Ecto neural progenitor cell (in vitro differentiated cells): Measurements from ENCODE around the gene CFP.
"Not testable (repeated sequence)": the region's sequence is repeated elsewhere in the genome, so short reads cannot be mapped to it uniquely, and the experiment has no call there.

Experiments used
- DNase-seq: peaks from one replicate; pipeline ENCODE4 v3.0.0-alpha.2; 2018; ENCODE audit warnings: low spot score

CFP gene

DNA sequence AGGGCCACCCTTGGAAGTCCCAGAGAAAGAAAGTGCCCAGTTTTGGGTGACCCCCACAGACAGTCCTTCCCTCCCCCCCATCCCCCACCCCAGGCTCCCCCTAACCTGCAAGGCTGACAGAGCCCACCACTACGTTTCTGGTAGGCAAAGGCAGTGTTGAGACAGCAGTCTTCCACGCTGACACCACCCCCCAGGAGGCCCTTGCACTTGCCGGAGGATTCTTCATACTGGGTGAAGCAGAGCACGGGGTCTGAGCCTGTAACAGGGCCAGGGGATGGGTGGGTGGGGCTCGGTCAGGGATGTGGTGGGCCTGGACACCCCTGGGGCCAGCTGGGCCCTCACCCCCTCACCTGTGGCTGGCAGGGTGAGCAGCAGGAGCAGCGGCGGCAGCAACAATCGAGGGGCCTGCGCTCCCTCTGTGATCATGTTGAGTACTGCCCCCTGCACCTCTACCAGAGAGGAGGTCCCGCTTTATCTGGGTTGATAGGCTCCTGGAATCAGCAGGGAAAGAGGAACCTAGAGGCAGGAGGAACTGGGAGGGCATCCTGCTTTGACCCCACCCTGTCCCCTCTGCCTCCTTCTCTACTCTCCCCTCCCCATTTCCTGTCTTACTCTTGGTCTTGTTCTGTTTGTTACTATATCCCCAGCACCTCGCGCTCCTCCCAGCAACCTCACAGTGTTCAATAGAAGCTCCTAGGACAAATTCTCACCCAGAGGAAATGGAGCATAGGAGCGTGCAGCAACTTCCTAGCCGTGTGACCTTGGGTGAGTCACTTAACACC is at the start of gene CFP:
Gene CFP, minus strand, starts transcription at position 512 of the 782 bp plus-strand sequence. Its CDS starts 86 bp downstream, at position 426.
- DNase-seq = no peak

DNA sequence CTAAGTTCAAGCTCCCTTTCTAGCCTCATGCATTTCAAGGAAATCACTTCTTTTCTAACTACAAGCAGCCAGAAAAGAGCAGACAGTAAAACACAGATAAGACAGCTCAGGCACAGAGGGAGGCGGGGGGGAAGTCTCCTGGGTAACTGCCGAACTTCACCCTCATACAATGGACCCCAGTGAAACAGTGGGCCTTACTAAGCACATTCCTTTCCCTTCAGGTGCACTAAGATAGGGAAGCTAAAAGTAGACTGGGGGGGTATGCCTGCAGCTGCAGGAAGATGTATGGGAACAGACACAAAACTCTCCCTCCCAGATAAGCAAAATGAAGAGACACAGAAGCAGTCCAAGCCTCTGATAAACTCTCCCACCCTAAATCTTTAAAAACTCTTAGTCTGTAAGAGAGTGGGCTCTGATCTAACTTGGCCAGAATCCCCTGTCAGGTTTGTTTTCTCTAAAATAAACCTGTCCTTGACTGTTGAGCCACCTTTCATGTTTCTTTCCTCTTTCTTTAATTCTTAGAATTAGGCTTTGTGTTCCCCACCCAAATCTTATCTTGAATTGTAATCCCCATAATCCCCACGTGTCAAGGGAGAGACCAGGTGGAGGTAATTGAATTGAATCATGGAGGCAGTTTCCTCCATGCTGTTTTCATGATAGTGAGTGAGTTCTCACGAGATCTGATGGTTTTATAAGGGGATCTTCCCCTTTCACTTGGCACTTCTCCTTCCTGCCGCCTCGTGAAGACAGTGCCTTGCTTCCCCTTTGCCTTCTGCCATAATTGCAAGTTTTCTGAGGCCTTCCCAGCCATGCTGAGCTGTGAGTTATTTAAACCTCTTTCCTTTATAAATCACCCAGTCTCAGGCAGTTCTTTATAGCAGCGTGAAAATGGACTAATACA is 46.5 kb upstream of the CFP start:
- not testable (repeated sequence) for DNase-seq

DNA sequence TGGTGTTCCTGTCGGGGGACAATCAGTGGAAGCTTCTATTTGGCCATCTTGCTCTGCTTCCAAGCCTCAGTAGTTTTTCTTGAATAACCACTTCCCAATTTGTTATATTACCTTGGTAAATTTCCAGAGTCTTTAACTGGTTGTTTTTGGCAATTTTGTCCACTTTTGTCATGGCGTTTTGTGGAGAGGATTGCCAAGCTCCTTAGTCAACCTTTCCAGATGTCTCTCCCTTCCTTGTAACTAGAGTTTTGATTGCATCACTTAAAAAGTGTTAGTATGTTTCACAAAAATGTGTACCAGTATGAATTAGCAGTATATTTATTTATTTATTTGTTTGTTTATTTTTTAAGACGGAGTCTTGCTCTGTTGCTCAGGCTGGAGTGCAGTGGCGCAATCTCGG is 45.0 kb upstream of the CFP start:
- DNase-seq = no peak

DNA sequence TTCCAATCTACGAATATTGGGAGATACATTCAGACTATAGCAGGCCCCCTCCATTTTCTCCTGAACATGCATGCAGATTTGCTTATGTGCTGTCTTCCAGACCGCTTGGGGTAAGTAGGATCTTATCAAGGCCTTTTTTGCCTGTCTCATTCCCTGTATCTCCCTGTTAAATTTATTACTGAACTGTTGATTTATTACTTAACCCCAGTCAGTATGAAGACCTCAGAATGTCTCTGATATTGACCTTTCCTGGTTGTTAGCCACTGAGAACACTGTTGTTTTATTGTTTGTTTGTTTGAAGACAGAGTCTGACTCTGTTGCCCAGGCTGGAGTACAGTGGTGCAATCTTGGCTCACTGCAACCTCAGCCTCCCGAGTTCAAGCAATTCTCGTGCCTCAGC is 36.1 kb upstream of the CFP start:
- DNase-seq = not testable (repeated sequence)

DNA sequence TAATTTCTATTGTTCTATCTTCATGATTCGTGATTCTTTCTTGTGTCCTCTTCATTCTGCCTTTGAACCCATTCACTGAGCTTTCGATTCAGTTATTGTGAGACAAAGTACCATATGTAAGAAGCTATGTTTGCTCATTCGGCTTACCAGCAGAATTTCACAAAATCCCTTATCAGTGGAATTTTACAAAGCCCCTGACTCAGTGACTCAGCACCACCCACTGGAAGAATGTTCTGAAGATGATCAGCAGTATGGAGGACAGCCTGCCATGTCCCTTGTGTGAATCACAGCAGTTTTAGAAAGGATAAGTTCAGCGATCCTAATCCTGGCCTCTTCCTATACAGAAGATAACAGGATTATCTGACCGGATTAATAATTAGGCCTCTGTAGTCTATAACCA is 35.0 kb upstream of the CFP start:
- no peak for DNase-seq

DNA sequence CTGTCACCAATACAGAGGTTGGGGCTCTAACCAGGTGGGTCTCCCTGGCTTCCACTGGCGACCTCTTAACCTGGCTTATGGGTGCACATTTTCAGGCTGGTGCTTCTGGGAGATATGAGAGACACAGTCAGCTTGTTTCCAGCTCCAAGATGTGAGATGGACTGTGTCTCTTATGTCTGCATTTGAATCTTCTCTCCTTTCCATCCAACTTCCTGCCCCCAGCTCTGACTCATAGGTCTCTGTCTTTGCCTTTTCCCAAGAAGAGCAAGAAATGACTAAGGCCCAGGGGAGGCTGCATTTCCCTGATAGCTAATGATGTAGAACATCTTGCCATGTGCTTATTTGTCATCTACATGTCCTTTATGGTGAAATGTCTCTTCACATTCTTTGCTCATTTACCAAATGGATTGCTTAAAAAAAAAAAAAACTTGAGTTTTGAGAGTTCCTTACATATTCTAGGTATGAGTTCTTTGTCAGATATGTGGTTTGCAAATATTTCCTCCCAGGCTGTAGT is 32.5 kb upstream of the CFP start:
- DNase-seq = no peak

DNA sequence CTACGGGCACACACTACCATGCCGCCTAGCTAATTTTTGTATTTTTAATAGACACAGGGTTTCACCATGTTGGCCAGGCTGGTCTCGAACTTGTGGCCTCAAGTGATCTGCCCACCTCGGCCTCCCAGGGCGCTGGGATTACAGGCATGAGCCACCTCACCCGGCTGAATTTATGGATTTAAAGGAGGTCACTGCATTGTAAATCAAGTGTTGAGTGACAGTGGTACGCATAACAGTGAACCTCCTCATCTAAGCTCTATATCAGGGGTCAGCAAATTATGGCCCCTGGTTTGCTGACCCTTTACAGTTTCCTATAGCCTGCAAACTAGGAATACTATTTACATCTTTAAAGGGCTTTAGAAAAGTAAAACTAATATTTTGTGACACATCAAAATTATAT is 31.8 kb upstream of the CFP start:
- DNase-seq = no peak

DNA sequence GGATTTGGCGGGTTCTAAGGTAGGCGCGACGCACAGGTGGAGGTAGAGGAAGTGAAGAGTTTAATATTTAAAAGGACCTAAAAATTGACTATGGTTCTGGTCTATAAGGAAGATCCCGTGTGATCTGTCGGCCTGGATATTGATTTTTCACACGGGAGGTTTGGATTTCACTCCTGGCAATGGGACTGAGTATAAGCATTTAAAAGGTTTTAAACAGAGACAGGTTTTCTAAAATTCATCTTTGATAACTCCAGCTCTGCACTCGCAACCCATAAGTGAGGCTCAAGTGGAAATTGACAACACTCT is 29.6 kb upstream of the CFP start:
- DNase-seq = no peak

DNA sequence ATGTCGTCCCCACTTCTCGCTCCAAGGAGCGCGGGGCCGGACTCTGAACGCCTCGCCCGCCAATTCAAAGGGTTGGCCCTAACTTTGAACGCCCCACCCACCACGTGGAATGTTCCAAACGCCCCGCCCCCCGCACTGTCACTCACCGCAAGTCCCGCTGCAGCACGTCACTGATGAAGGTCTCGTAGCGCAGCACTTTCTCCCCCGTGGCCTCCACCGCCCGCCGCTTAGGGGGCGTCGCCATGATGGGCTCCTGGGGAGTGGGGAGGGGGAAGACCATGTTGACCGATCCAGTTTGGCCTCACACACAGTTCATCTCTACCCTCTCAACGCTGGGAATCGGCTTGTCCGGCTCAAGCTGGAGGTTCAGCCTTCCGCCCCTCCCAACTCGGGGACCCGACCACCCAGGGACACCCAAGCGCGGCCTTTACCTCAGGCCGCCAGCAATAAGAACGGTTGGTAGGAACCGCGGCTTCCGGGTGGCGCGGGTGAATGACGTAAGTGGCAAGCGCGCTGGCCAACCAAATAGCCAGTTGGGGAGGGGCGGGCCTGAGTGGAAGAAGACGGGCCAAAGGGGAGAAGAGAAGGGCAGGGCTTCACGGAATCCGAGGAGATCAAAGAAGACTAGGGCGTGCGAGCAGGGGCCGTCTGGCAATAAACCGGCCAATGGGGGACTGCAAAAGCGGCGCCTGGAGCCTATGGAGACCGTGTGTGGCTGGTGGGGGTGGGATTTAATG is 29.1 kb upstream of the CFP start, which contains the start of gene UXT:
Gene UXT, minus strand, starts transcription at position 497 of the 737 bp plus-strand sequence. Its CDS starts 253 bp downstream, at position 244.
- DNase-seq = peak; percentile 92

DNA sequence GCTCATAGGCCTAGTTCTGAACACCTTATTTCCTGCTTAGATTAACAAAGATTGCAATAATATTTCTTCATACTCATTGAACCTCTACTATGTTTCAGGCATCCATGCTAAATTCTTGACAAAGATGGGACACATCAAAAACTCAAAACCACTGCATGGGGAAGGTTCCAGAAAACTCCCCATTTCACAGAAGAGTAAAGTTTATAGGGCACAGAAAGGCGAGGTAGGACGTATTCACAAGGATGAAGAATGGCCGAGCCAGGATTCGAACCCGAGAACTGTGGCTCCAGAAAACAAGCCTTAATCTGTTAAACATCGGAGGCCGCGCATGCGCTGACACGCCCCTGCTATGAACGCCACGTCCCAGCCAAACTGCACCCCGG is 28.6 kb upstream of the CFP start:
- DNase-seq = no peak

DNA sequence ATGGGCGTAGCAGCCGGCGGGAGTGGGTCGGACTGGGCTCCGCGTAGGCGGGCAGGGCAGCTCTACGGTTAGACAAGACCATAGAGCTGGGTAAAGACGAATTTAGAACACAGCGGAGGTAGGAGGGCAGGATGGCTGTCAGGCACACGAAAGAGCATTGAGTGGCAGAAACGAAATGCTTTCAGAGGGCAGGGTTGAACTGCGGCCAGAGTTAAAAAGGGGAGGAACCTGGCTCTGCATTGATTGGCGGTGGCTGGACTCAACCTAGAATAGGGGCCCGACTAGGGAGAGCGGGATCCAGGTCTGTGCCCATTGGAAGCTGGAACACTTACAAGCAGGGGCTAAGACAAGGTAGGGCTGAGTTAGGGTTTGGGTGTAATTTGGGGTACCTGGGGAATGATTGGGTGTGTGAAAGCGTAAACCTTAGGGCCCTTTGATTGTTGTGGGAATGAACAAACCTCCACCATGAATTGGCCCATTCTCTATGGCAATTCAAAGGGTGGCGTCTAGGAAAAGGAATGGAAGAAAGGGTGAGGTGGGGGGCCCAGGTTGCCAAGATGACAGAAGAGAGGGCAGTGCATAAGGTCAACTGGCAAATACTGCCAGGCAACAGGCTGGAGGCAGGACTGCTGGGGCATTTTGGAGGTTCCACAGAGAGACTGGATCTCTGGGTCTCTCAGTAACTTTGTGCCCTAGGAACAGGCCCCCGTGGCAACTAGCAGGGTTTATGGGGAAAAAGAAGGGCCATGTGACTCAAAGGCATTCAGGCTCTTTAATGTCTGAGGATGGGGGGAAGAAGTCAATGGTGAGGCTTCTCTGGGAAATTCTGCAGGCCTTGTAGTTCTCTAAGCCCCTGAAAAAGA is 21.5 kb upstream of the CFP start:
- DNase-seq = no peak

DNA sequence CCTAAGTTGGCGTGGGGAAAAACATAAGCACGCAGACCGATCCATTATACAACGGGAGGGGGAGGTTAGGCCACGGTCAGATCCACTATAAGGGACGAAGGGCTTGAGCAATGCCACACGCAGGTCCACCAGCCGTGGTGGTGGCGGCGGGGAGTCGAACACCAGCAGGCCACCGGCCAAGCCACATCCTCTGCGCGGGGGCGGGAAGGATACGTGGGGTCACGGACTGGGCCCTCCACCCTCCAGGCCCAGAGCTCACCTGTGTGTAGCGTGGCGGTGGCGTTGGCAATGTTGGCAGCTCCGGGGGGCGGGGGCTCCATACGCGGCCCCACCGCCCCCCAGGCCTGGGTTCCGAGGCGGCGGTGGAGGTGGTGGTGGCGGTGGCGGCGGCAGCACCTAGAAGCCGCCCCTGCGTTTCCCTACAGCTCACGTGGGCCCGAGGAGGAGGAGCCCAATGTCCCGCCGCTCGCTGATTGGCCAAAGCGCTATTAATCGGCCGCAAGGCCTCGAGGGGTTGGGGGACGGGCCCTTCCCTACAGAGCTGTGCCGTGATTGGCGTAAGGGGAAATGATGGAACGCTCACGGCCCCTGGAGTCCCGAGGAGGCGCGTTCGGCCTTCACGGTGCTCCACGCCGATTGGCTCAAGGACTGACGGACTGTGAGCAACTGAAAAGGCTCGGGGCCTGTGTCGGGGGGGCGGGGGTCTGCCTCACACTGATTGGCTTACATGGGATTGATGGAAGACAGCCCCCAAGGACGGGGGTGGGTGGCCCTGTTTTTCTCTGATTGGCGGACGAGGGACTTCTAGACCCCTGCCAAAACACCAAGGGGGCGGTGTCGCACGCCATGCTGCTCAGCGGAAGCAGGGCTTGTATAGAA is 20.7 kb upstream of the CFP start, which contains the start of gene ELK1:
Gene ELK1, minus strand, starts transcription at position 400 of the 879 bp plus-strand sequence. CDS start 9,122 bp downstream, outside the sequence.
- DNase-seq = peak; percentile 96

DNA sequence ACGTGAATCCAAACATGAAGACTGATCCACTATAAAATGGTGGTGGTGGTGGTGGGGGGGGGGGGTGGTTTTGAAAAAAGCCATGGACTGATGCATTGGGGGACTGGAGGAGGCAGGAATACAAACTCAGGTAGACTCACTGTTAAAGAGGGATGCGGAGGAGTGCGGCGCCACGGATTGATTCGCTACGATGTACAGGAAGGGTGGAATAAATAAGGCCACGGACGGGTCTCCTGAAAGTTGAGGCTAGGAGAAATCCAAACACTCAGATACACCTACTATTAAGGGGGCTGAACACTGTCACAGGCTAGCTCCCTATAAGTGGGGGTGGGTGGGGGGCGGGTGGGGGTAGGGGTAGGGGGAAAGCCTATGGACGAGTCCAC is 20.0 kb upstream of the CFP start:
- no peak for DNase-seq

DNA sequence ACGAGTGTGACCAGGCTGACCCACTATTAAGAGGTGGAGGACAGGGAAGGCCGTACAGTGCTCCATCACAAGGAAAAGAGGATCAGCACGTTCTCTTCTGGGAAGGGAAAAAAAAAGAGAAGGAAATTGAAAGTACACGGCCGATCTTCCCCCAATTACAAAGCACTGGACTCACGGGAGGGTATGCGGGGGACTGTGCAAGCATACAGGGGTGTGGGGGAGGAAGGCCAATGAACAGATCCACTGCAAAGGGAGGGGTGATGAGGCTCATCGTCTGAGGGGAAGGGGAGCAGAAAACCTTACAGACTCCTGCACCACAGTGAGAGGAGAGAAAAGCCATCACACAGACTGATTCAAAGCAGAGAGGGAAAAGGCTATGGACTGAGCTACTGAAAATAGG is 19.5 kb upstream of the CFP start:
- no peak for DNase-seq

DNA sequence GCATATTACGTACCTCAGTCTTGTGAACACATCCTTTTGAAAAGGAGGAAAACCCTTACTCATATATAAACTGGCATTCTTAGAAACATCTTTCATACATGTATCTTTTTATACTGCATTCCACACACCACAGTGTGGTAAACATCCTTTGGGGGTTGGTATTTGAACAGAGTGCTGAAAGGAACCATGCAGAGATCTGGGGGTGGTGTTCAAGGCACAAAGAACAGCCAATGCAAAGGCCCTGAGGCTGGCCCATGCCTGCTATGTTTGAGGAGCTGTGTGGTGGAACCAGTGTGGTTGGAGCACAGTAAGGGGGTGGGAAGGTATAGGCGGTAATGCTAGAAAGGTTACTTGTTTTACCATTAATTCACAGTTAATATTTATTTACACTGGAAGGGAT is 18.6 kb upstream of the CFP start:
- no peak for DNase-seq

DNA sequence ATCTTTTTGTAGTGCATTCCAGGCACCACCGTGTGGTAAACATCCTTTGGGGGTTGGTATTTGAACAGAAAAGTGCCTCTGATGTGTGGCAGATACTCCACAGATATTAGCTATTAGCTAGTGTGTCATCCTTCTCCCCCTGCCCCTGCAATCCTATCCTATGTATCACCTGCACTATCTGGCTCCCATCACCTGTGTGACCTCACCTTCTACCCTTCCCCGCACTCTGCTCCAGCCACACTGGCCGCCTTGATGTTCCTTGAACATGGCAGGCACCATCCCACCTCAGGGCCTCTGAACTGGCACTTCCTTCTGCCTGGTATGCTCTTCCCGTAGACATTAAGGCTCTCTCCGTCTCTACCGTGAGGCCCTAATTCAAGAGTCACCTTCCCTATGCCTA is 16.9 kb upstream of the CFP start:
- DNase-seq = no peak

DNA sequence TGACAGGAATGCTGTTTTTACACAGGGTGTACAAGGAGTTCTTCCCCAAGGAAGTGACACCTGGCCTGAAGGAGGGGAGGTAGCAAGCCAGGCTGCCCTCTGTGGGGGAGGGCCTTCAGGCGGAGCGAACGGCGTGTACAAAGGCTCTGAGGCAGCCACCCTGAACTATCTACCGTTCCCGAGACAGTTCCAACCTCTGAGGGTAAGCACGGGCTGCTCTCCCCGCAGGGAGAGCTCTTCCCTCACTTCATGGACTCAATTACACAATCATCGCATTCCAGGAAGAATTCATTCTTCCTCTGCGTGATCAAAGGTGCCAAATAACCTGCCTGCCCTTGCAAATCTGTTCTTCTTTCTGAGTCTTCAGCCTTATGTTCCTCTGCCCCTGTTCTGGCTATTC is 15.8 kb upstream of the CFP start:
- no peak for DNase-seq

DNA sequence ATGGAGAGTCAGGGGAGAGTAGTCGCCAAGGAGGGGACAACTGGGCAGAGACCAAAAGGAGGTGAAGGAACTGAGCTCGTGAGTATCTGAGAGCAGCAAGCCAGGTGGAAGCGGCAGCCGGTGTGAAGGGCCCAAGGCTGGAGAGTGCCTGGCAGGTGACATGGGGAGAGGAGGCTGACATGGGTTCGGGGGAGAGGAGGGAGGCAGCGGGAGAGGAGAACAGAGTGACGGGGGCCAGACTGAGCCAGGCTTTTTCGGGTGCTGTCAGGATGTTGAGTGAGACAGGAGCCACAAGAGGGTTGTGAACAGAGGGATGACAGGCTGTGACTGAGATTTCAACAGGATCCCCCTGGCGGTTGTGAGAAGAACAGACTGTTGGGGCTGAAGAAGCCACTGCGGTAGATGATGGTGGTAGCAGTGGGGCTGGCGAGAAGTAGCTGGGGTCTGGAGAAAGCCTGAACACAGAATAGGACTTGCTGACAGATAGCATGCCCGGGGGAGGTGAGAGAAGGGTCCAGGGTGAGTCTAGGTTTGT is 14.9 kb upstream of the CFP start:
- no peak for DNase-seq

DNA sequence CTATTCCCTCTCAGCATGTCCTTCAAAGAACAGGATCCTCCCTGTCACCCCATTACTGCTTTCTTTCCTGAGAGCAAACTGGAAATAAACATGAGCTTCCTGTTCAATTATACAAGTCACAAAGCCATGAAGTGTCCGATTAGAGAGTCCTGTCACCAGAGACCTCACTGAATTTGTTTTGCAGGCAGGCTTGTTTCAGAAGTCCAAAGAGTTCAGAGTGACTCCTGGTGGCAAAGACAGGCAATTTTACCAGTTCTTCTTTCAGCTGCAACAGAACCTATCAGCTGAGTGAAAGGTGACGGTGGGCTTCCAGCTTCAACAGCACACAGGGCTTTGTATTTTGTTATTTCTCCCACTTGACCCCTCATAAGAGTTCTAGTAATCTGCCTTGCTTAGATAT is 14.2 kb upstream of the CFP start:
- DNase-seq = no peak

DNA sequence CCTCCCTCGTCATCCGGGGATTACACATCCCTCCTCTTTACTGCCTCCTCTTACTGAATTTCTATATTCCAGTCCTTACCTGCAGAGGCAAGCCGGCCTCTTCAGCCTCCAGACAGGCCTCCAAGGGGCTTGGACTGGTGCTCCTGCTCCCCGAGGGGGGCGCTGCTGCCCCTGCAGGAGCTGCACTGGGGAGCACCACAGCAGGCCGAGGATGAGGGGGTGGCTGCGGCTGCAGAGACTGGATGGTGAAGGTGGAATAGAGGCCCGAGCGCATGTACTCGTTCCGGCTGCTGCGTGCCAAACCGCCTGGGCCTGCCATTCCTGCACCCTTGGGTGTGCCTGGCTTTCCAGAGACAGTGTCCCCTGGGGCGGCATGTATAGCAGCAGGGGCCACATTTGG is 9.1 kb upstream of the CFP start:
- DNase-seq = no peak
